H1 (cell line): ENCODE results near the gene ZHX3. TPM values are rescaled to one million over a fixed set of nuclear protein-coding genes. Genes with fewer than 3 reads are reported as not detected.

ENCODE experiments used
- CBX5 ChIP-seq: fragments of 300-800, 300-1000 bp; sonication (generic); IDR thresholded peaks from 2 replicates; pipeline ENCODE4 v1.7.1; 2016; ENCODE audit warnings: antibody characterized with exemption, low read length, low read depth
- CEBPB ChIP-seq: IDR thresholded peaks from 2 replicates; pipeline ENCODE4 v1.6.1; 2012; ENCODE audit warnings: low read depth, low read length
- CHD7 ChIP-seq: fragments of 300-600 bp; sonication (generic); IDR thresholded peaks from 2 replicates; pipeline ENCODE4 v1.7.1; 2012; ENCODE audit warnings: low read length, moderate library complexity, mild to moderate bottlenecking, inconsistent platforms; ENCODE audit not compliant: insufficient replicate concordance
- CTCF ChIP-seq, 3 experiments: IDR thresholded peaks; 1 replicate in 2 of 3; 2 replicates in 1 of 3; pipeline versions ENCODE4 v1.5.1 to v1.6.1; 2011; ENCODE audit warnings: low read length in 3 of 3, mild to moderate bottlenecking in 3 of 3, inconsistent platforms in 2 of 3, low read depth in 1 of 3, moderate library complexity in 1 of 3; ENCODE audit not compliant: insufficient read depth in 1 of 3; ENCODE audit errors: control extremely low read depth in 1 of 3
- KDM5A ChIP-seq: fragments of 200-600 bp; IDR thresholded peaks from 2 replicates; pipeline ENCODE4 v1.7.1; 2012; ENCODE audit warnings: mild to moderate bottlenecking, low read length, inconsistent platforms, mixed read lengths
- TAF1 ChIP-seq: IDR thresholded peaks from 2 replicates; pipeline ENCODE4 v1.6.1; 2011; ENCODE audit warnings: mild to moderate bottlenecking, low read depth, low read length
- TAF7 ChIP-seq: optimal IDR thresholded peaks from 2 replicates; pipeline ENCODE3; 2011; ENCODE audit warnings: low read depth, mild to moderate bottlenecking, inconsistent platforms, low read length, moderate library complexity, borderline replicate concordance
- USF2 ChIP-seq: IDR thresholded peaks from 2 replicates; pipeline ENCODE4 v1.6.1; 2011; ENCODE audit warnings: low read length, improper control_type of control experiment
- polyA plus RNA-seq, 7 experiments: library from polyadenylated mRNA; depleted of rRNA in 3 of 7; stranded (reverse) in 5 of 7; unstranded in 2 of 7; fragments of >200 nt in 5 of 7; fragments of 200-250 nt in 2 of 7; gene quantifications; 1 replicate in 5 of 7; 2 replicates in 1 of 7; 4 replicates in 1 of 7; pipeline versions ENCODE4 v1.2.1 to v1.2.3, GENCODE V29; 2011 to 2013; ENCODE audit warnings: missing spikeins in 2 of 7, mixed read lengths in 2 of 7
- total RNA-seq: library from RNA; stranded (reverse); fragmentation: NEBNext Ultra II Directional; extraction: Animal tissue kit (Norgen Biotek cat#: 25700); gene quantifications from 2 replicates; pipeline ENCODE4 v1.2.1, GENCODE V29; 2021

The ZHX3 gene
- total and polyA plus RNA-seq, 2 of the 8 experiments (the other 6 are each of a cell fraction or from before 2014, with no cell fraction given), result 1.00 to 7.8 TPM

GRCh38 chr20:41275301-41275731 lies 42.2 kb downstream of the ZHX3 start (continued):
- TF ChIP-seq TAF1 (no peak), TAF7 (no peak), CHD7 (no peak), CEBPB (no peak), CBX5 (no peak), CTCF (IDR thresholded peaks at IDR 0.05; ENCODE audit: control extremely low read depth in 1 of 3, insufficient read depth in 1 of 3, low read depth in 1 of 3, low read length in 3 of 3) (no peak), KDM5A (no peak), USF2 (no peak)
- TF ChIP-seq, all 59 proteins: peak for 0
